Activated gamma-delta T cell (primary cell): ENCODE measurements around the gene TM4SF20.
"Not testable (repeated sequence)": the region's sequence is repeated elsewhere in the genome, so short reads cannot be mapped to it uniquely, and the experiment has no call there.

Experiments
- DNase-seq: peaks from one replicate; lab custom pipeline; 2025; lab: John Stamatoyannopoulos, UW

The TM4SF20 gene

DNA sequence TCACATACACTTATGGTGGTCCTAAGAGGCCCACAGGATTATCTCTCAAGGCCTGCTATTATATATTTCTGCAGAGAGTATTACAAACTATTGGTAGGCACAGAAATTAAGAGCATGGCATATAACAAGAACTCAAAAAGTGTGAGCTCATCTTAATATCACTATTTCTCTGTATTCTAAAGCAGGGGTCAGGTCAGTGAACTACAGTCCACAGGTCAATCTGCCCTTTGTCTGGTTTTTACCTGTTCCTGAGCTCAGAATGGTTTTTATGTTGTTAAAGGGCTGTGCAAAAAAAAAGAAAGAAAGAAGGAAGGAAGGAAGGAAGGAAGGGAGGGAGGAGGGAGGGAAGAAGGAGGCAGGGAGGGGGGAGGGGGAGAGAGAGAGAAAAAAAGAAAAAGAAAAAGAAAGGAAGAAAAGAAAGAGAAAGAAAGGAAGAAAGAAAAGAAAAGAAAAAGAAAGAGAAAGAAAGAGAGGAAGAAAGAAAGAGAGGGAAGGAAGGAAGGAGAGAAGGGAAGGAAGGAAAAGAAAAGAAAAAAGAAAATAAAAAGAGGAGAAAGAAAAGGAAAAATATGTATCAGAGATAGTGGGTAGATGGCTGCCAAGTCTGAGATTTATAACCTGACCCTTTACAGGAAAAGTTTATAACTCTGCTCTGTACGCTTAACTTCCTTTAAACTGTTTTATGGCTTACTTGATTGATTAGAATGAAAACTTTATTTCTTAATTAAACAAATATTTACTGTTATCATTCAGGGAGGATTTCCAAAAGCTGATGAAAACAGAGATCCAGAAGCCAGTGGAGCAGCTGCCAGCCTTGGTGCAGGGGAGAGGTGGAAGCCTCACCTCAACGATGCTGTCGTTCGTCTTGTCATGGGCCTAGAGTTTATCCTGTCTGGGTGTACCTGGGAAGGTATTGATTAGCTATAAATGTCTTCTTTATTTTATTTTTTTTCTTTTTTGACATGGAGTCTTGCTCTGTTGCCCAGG is 19.9 kb upstream of the TM4SF20 start:
- DNase-seq, result no peak

GRCh38 chr2:227397562-227397961 is 18.5 kb upstream of the TM4SF20 start:
- DNase-seq, result no peak

DNA sequence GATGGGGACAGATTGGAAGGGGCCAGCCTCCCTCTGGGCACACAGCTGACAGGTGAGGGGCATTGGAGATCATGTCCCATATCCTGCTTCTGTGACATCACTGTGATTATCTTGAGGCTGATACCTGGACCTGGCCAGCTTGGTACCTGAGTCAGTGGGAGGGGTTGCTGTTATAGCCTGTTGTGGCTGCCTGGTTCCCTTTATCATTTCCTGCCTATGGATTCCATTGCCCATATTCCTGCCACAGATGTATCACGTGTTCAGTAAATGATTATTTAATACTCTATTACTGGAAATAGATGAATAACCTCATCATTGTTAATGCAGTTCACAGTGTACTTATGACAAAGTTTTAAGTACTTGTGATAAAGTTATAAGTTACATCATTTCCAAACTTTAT is 16.4 kb upstream of the TM4SF20 start:
- DNase-seq, result no peak

- no peak for DNase-seq
These were observed 15.3 kb upstream of the TM4SF20 start for GRCh38 chr2:227394401-227394800.

DNA sequence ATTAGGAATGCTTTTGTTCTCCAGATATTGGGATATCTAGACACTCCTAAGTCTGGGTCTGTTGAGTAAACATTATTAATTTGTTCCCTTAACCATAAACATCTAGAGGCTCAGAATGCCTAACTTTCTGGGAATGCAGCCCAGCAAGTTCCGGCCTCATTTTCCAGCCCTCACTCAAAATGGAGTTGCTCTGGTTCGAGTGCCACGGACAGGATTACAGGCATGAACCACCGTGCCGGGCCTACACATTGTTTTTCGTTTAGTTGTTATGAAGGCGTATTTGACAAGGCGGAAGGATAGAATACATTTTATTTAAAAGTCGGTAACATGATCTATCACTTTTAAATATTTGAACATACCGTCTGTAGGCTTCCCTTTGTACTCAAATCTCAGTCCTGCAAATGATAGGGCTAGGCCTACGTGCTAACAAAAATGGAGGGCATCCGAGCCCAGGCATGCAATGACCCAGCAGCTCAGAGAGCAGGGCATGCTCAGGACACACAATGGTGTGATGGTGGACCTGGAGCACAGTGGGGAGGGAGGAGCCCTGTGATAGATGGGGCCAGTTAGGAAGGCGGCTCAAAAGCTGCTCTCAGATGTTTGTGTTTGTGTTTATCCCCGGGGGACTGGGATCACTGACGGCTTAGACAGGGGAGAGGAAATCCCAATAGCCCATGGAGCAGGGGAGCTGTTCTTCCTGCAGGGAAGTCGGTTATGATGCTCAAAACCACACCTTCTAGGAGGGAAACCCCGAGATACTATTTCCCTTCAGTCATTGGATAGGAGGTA is 11.6 kb upstream of the TM4SF20 start:
- no peak for DNase-seq

GRCh38 chr2:227389661-227390060 is 10.6 kb upstream of the TM4SF20 start:
- DNase-seq, result no peak

DNA sequence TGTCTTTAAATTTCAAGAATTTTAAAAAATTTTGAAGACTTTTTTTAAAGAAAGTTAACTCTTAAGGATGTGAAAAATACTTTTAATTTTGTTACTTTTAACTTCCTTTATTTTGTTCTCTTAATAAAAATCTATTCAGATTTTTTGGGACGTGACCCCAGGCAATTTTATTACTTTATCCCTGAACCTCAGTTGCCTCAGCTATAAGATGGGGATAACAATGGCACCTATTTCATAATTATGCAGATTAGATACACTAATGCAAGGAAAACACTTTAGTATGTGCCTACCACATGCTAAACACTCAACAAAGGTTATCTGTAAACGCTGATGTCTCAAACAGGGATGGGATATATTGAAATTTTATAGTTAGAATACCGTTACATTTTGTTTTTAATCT is 10.1 kb upstream of the TM4SF20 start:
- DNase-seq, result no peak

DNA sequence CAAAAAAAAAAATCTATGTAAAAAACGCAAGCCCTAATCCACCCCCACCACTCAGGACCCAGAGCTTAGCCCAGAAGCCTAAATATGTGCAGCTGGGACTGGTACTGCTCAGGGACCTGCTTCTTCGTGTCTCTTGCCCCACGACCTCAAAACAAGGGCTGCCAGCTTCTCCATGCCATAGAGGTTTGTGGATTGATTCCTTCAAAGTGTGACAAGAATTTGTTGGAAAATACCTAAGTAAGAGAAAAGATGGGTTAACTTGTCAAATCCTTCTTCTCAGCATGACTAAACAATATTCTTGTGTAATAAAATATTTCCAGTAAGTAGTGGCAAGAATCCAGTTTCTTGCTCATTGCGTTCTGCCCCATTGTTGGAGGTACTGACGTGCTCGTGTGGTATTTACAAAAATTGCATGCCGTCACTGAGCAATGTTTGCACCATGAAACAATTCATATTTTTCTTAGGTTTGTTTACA is 9.5 kb upstream of the TM4SF20 start:
- DNase-seq, result no peak

- not testable (repeated sequence) for DNase-seq
These were observed 8.5 kb upstream of the TM4SF20 start, which contains the start of gene SCYGR1 for GRCh38 chr2:227387583-227387982. Gene SCYGR1, minus strand, starts transcription at chr2:227387949. Its CDS starts 0 bp downstream, at chr2:227387949.

- DNase-seq, result no peak
These were observed 7.5 kb upstream of the TM4SF20 start for GRCh38 chr2:227386630-227387029.

GRCh38 chr2:227383686-227384085 is 4.6 kb upstream of the TM4SF20 start:
- no peak for DNase-seq

DNA sequence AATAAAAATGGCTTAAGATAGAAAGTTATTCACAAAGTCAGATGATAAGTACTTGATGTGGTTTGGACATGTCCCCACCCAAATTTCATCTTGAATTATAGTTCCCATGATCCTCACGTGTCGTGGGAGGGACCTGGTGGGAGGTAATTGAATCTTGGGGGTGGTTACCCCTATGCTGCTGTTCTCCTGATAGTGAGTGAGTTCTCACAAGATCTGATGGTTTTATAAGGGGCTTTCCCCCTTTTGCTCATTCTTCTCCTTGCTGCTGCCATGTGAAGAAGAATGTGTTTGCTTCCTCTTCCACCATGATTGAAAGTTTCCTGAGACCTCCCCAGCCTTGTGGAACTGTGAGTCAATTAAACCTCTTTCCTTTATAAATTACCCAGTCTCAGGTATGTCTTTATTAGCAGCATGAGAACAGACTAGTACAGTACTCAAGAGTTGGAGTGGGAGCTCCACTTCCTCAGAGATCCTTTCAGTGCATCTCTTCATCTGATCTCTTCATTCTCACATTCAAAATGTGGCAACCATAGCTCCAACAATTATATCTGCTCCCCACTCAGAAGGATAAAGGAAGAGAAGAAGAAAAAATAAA is 3.2 kb upstream of the TM4SF20 start:
- not testable (repeated sequence) for DNase-seq

GRCh38 chr2:227378371-227378782 is 729 bp downstream of the TM4SF20 start:
- no peak for DNase-seq

GRCh38 chr2:227377467-227378351 is 1.4 kb downstream of the TM4SF20 start:
- no peak for DNase-seq

DNA sequence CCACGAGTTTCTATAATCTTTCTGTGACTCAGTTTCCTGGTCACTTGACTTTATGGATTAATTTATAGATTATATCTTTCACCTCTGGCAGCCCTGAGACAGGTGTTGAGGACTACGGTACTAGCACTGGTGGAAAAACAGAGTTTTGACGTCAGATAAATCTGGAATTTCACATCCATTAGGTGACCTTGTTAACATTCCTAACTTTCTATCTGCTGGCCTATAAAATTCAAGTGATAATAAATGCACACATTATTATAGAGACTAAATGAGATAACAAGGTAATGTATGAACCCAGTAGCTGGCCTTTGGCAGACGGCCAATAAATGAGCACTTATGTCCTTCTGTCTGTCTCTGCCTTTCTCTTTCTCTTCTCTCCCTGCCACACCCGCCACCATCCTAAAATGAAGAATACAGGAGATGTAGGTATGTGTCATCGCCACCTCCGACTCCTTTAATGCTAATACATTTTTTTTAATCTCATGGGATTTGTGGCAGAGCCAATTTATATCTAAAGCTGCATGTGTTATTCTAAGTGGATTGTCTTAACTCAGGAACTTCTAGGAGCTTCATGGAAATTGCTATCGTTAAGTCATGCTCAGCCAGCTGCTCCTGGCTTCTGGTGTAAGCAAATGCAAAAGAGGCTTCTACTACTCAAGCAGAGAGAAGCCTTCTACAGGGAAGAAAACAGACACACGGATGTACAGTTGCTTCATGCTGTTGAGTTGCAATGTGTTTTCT is 2.3 kb downstream of the TM4SF20 start:
- no peak for DNase-seq

DNA sequence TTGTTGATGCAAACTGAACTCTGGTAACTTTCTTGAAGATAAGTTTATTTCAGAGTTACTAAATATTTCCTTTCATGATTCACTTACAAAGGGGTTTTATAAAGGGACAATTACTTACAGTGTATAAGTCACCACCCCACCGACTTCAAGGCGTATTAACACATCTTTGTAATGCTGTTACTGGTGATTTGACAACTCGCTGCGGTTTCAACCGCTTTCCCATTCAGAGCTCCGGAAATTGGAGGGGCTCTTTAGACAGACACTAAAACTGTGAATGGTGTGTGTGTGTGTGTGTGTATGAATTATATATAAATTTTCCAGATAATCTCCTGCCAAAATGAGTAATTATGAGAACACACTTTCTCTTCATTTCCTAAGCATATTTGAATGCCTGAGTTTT is 4.9 kb downstream of the TM4SF20 start:
- DNase-seq, result no peak

- no peak for DNase-seq
These were observed 5.7 kb downstream of the TM4SF20 start for GRCh38 chr2:227373389-227373788.

DNA sequence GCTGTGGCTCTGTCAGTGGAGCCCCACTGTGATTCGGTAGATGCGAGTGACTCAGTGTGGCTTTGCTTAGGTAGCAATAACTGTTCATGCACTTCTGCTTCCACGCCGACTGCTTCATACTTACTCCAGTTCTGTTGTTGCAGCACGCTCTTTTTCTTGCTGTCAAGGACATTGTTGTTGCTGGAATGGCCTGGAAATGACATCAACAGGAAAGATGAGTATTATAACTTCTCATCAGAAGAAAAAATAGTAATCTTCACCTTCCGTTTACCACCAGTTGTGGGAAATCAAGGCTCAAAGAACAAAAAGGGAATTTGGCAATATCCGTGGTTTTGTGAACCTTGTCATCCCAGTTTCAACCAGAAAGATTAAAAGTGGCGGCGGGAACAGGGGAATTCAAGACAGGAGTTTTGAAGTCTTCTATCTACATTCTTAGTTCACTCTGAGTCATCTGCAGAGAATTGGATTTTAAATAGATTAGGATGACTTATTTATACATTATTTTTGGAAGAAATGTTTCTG is 8.3 kb downstream of the TM4SF20 start:
- no peak for DNase-seq

- no peak for DNase-seq
These were observed 9.0 kb downstream of the TM4SF20 start for GRCh38 chr2:227370092-227370491.

GRCh38 chr2:227368574-227368973 is 10.5 kb downstream of the TM4SF20 start:
- no peak for DNase-seq
